HG03565 (cell line): ENCODE data around the gene DAPL1.
"Not testable (repeated sequence)": the region's sequence is repeated elsewhere in the genome, so short reads cannot be mapped to it uniquely, and the experiment has no call there.

ENCODE experiments used
- ATAC-seq: cut with Tn5 transposase; IDR thresholded peaks from one replicate; pipeline ENCODE4 v1.9.1; 2021; ENCODE audit warnings: mild to moderate bottlenecking, moderate library complexity; ENCODE audit not compliant: unreplicated experiment

DAPL1 gene

DNA sequence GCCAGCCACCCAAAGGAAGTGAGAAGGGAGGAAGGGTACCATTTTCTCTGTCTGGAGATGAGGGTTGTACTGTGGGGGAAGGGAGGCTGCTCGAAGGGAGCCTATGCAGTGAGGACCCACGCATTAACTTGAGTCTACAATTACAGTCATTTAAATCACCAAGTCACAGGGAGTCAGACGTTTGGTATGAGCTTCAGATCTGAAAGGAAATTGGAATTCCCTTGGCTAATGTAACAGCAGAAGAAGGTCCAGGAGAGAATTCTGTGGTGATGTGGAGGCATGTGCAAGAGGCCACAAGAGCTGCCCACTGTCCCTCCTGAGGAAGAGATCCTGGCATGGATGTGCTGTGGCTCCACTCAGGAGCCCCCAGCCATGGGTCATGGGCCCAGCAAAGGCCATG is 22.5 kb downstream of the DAPL1 start:
- ATAC-seq, result no peak

DNA sequence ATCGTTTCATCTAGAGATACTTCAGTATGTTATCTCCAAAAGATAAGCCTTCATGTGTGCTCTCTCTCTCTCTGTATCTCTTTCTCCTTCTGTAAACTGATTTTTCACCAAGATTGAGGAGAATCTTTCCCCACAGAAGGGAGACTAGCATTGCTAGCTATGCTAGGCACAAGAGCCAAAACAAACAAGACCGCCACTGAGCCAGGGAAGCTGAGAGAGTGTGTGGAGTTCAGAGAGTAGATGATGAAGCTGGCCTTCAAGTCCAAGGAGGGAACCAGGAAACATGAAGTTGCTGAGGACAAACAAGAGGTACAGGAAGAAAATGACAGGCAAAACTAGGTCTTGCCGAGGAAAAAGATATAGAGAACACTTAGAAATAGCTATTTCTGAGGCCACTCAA is 23.4 kb downstream of the DAPL1 start:
- no peak for ATAC-seq

- no peak for ATAC-seq
These were observed 27.1 kb downstream of the DAPL1 start for GRCh38 chr2:158822193-158822592.

GRCh38 chr2:158823486-158824237 is 28.5 kb downstream of the DAPL1 start:
- ATAC-seq, result no peak

- ATAC-seq, result no peak
These were observed 29.9 kb downstream of the DAPL1 start for GRCh38 chr2:158825021-158825420.

GRCh38 chr2:158826965-158827364 is 31.8 kb downstream of the DAPL1 start:
- ATAC-seq, result no peak

DNA sequence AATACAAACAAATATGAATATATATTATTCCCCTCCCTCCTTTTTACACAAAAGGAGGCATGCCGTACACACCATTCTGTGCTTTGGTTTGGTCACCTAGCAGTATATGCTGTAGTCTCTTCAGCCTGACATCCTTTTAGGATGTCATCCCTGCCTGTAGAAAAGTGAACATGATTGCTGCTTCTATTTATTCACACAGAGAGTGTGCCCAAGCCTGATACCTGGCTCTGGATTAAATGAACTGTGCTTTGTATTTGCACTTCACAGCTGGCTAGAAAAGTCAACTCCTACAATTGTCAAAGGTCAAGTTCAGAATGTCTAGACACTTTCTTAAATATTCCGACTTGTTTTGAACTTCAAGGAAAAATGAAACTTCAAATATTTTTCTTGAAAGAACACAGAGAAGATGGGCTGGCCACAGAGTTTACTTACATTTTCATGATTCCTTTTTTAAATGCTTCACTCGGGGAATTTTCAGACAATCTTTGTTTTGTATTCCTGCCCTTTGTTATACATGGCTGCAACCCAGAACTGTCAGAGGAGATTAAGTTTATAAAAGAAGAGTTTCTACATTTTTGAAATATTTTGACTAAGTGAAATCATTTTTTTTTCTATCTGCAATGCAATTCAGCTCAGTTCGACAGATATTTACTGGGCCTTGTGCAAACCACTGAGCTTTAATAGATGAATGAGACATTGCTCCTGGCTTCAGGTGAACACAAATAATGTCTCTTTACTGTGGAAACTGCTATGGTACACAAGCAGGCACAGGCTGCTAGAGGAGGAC is 33.5 kb downstream of the DAPL1 start:
- ATAC-seq, result no peak

- no peak for ATAC-seq
These were observed 34.0 kb downstream of the DAPL1 start for GRCh38 chr2:158829167-158829566.

GRCh38 chr2:158830201-158830600 is 35.1 kb downstream of the DAPL1 start:
- no peak for ATAC-seq

DNA sequence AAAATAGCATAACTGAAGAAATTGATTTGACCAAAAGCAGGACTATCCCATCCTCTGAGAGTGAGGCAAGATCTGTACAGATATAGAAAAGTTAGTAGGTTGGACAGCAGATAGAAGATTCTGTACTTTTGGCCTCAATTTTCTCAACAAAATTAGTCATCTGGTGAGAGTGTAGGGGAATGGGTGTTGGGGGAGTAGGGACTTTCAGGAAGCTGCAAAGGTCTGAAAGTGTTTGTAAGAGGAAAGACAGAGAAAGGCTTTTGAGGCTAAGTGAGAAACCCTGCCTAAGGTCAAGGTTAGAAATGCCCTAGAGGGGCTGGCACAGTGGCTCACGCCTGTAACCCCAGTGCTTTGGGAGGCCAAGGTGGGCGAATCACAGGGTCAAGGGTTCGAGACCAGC is 40.3 kb downstream of the DAPL1 start:
- no peak for ATAC-seq

GRCh38 chr2:158837645-158838044 is 42.5 kb downstream of the DAPL1 start:
- no peak for ATAC-seq

- no peak for ATAC-seq
These were observed 46.7 kb downstream of the DAPL1 start for GRCh38 chr2:158841850-158842249.

DNA sequence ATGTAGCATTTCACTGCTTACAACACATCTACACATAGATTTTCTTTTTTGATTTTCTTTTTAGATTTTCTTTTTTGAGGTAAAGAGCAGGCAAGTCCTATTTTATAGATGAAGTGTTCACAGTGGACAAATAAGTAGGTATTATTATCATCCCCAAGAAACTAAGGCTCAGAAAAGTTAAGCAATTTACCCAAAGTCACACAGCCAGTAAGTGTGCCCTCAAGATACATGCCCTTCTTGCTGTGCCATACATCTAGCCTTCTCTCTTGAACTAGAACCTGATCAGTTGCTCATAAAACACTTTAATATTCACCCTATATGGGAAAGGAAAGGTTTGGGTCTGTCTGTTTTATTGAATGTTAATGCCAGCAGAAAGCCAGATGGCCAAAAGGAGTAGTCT is 50.3 kb downstream of the DAPL1 start:
- no peak for ATAC-seq

- no peak for ATAC-seq
These were observed 50.7 kb downstream of the DAPL1 start for GRCh38 chr2:158845859-158846258.

DNA sequence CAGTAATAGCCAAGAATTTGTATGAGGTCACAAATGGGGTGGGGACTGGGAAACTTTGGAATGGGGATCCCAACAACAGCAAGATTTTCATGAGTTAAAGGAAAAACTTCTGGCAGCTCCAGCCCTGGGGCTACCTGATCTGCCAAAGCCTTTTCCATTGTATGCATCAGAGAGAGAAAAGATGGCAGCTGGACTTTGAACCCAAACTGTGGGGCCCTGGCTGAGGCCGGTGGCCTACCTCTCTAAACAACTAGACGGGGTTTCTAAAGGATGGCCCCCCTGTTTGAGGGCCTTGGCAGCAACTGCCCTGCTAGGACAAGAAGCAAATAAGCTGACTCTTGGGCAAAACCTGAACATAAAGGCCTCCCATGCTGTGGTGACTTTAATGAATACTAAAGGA is 52.4 kb downstream of the DAPL1 start:
- ATAC-seq, result not testable (repeated sequence)

- not testable (repeated sequence) for ATAC-seq
These were observed 53.2 kb downstream of the DAPL1 start for GRCh38 chr2:158848031-158848970.

DNA sequence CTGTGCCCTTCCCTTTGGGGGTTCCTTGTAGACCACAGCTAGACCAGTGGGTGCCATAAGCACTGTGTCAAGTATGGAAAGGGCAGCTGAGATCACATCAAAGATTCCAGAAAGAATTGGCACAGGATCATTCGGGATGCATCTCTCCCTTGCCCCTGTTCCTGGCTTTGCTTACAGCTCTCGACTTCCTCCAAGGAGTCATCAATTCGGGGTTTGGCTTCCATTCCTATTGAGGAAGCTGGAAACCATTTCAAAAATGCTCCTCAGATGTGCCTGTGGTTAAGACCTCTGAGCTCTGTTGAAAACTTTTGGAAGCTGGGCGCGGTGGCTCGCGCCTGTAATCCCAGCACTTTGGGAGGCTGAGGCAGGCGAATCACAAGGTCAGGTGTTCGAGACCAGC is 65.1 kb downstream of the DAPL1 start:
- ATAC-seq, result not testable (repeated sequence)

GRCh38 chr2:158861626-158862025 is 66.5 kb downstream of the DAPL1 start:
- ATAC-seq, result not testable (repeated sequence)

GRCh38 chr2:158865469-158865868 is 70.4 kb downstream of the DAPL1 start:
- not testable (repeated sequence) for ATAC-seq
